Naive thymus-derived CD4-positive, alpha-beta T cell (primary cell): ENCODE measurements around the gene PVRIG. TPM values are rescaled to one million over a fixed set of nuclear protein-coding genes. Genes with fewer than 3 reads are reported as not detected.
"Not testable (repeated sequence)": the region's sequence is repeated elsewhere in the genome, so short reads cannot be mapped to it uniquely, and the experiment has no call there.

Source experiments
- ATAC-seq: fragments of 150-1000 bp; cut with Tn5 transposase; 2 replicates; pipeline ENCODE4 v1.10.0; 2021; ENCODE audit warnings: mild to moderate bottlenecking, moderate library complexity
- CTCF ChIA-PET: fragments of 350-600 bp; sonication (Branson Sonifier 250); formaldehyde crosslinking; loops from one replicate; lab custom pipeline; 2021; ENCODE audit warnings: antibody characterized with exemption; lab: Charles Lee
- POLR2A ChIA-PET: fragments of 350-600 bp; sonication (Branson Sonifier 250); formaldehyde crosslinking; loops from one replicate; lab custom pipeline; 2021; ENCODE audit warnings: antibody characterized with exemption, inconsistent platforms; lab: Charles Lee
- DNase-seq, 9 donors: peaks; one replicate each; pipeline versions ENCODE4 v3.0.0 to v3.0.0-alpha.2; 2020 to 2022; ENCODE audit warnings: mixed read lengths in 1 of 9
- H3K27ac ChIP-seq: one replicate; pipeline ENCODE4 v1.7.0; 2013; ENCODE audit warnings: mild to moderate bottlenecking, low read depth, low read length, moderate library complexity
- H3K27me3 ChIP-seq, 2 donors: one replicate each; pipeline ENCODE4 v1.7.0; 2013; ENCODE audit warnings: low read length in 2 of 2, mild to moderate bottlenecking in 2 of 2, moderate library complexity in 2 of 2; ENCODE audit not compliant: control insufficient read depth in 2 of 2, insufficient read depth in 2 of 2
- H3K36me3 ChIP-seq, 3 experiments: 1 replicate in 2 of 3; 2 replicates in 1 of 3; pipeline ENCODE4 v1.7.0; 2013; ENCODE audit warnings: low read length in 3 of 3, mild to moderate bottlenecking in 3 of 3, moderate library complexity in 1 of 3; ENCODE audit not compliant: insufficient read depth in 3 of 3, control insufficient read depth in 2 of 3
- H3K4me1 ChIP-seq, 2 donors: one replicate each; pipeline ENCODE4 v1.7.0; 2013; ENCODE audit warnings: low read length in 2 of 2, mild to moderate bottlenecking in 2 of 2, moderate library complexity in 1 of 2; ENCODE audit not compliant: control insufficient read depth in 2 of 2, insufficient read depth in 2 of 2
- H3K4me3 ChIP-seq: 2 replicates; pipeline ENCODE4 v1.7.0; 2013; ENCODE audit warnings: mild to moderate bottlenecking, low read length
- H3K9me3 ChIP-seq, 3 experiments: 1 replicate in 2 of 3; 2 replicates in 1 of 3; pipeline ENCODE4 v1.7.0; 2013; ENCODE audit warnings: low read length in 3 of 3; ENCODE audit not compliant: control insufficient read depth in 2 of 3
- H3K27ac Mint-ChIP-seq, 9 donors: one replicate each; pipeline ENCODE4 v1.8.0; 2020 to 2022; ENCODE audit warnings: mixed read lengths in 9 of 9, mild to moderate bottlenecking in 8 of 9, moderate library complexity in 5 of 9, inconsistent platforms in 2 of 9
- H3K27me3 Mint-ChIP-seq, 5 donors: one replicate each; pipeline ENCODE4 v1.8.0; 2021 to 2022; ENCODE audit warnings: mixed read lengths in 5 of 5, mild to moderate bottlenecking in 1 of 5
- H3K36me3 Mint-ChIP-seq, 5 donors: one replicate each; pipeline ENCODE4 v1.8.0; 2020 to 2022; ENCODE audit warnings: mixed read lengths in 5 of 5, mild to moderate bottlenecking in 3 of 5, inconsistent platforms in 1 of 5
- H3K4me1 Mint-ChIP-seq, 7 donors: one replicate each; pipeline ENCODE4 v1.8.0; 2020 to 2022; ENCODE audit warnings: mixed read lengths in 7 of 7, mild to moderate bottlenecking in 3 of 7, inconsistent platforms in 1 of 7
- H3K4me3 Mint-ChIP-seq, 10 donors: one replicate each; pipeline ENCODE4 v1.8.0; 2020 to 2022; ENCODE audit warnings: mild to moderate bottlenecking in 10 of 10, mixed read lengths in 10 of 10, moderate library complexity in 6 of 10, inconsistent platforms in 2 of 10
- H3K9me3 Mint-ChIP-seq, 11 donors: one replicate each; pipeline ENCODE4 v1.8.0; 2020 to 2022; ENCODE audit warnings: mixed read lengths in 11 of 11, mild to moderate bottlenecking in 4 of 11, inconsistent platforms in 1 of 11, moderate library complexity in 1 of 11
- intact Hi-C, 2 donors: fragments of 100-400 bp; cut with micrococcal nuclease; formaldehyde crosslinking; loops; one replicate each; pipeline ENCODE4 v1.15.1; 2023
- polyA plus RNA-seq, 2 donors: library from polyadenylated mRNA; unstranded; fragments of 300-500 nt; fragmentation: Illumina TruSeq; gene quantifications; one replicate each; pipeline ENCODE4 v1.2.3, GENCODE V29; 2021
- total RNA-seq, 6 experiments: library from RNA in 5 of 6; stranded (reverse) in 5 of 6; gene quantifications; 1 replicate in 5 of 6; 2 replicates in 1 of 6; pipeline ENCODE4 v1.2.3 and lab custom pipeline; 2021 to 2026

Gene PVRIG
- total and polyA plus RNA-seq, 7 experiments from 2014 or later: 32.1 to 88.7 (median 69.5) TPM

GRCh38 chr7:100223376-100223927 lies 3.7 kb downstream of the PVRIG start:
- H3K4me3 ChIP-seq, H3K9me3 Mint-ChIP-seq, H3K27me3 Mint-ChIP-seq, H3K27me3 ChIP-seq, H3K9me3 ChIP-seq, CTCF ChIA-PET, DNase-seq, ATAC-seq: not testable (repeated sequence)
- Mint-ChIP-seq H3K4me3 (peak overlapping the region; percentile 27 to 99 (median 94)), H3K4me1 (peaks cover 26 to 68% (median 56%) of the 10 kb centered on the region in 7 donors), H3K27ac (peak overlapping the region; percentile 96 to 100 (median 99)), H3K36me3 (peaks cover 0 to 38% (median 9%) of the 10 kb centered on the region in 5 donors)
- Histone ChIP-seq H3K4me1 (peaks cover 30 to 40% of the 10 kb centered on the region in 2 donors), H3K36me3 (peaks cover 0 to 28% (median 14%) of the 10 kb centered on the region in 3 experiments), H3K27ac (peak overlapping the region; percentile 99)
- intact Hi-C loops: loop anchor here (5.0 kb wide), 3 partner anchors 76 to 226 kb away; partner anchors contain the start of gene LAMTOR4 (in 1 of the 2)
- POLR2A ChIA-PET: interaction anchor here (0.6 to 1.7 kb wide), 5 partner anchors 11 to 299 kb away, joined by 3 to 5 read pairs (median 3); no protein-coding TSS in a partner anchor

DNA sequence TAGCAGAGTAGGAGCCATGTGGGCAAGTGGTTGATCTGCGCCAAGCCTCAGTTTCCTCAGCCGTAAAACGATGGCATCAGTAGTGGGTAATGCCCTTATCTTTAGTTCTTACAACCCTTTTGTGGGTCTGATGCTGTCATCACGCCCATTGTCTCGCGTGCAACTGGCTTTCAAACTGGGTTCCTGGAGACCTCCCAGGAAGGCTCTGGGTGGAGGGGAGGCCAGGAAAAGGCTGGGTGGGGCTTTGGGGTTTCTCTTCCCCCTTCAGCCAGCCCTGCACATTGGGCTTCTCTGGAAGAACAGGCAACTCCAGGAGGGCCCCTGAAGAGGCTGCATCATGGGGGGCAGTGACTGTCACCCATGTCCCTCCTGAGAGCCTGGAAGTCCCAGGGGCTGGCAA lies 5.1 kb downstream of the PVRIG start:
- H3K27me3 ChIP-seq, H3K9me3 Mint-ChIP-seq, DNase-seq, H3K9me3 ChIP-seq, H3K4me3 ChIP-seq, H3K27me3 Mint-ChIP-seq, ATAC-seq: not testable (repeated sequence)
- peak overlapping the region; percentile 57 for H3K27ac ChIP-seq
- ChIA-PET CTCF (interaction anchor here (0.6 kb wide), 1 partner anchor 86 kb away, joined by 3 read pairs; no protein-coding TSS in a partner anchor), POLR2A (interaction anchor here (1.2 to 1.5 kb wide), 2 partner anchors 8 to 18 kb away, joined by 3 read pairs; no protein-coding TSS in a partner anchor)
- peaks cover 24 to 29% of the 10 kb centered on the region in 2 donors for H3K4me1 ChIP-seq
- peaks cover 0 to 28% (median 14%) of the 10 kb centered on the region in 3 experiments for H3K36me3 ChIP-seq
- peaks cover 15 to 63% (median 57%) of the 10 kb centered on the region in 7 donors for H3K4me1 Mint-ChIP-seq
- H3K36me3 Mint-ChIP-seq: peaks cover 0 to 34% (median 9%) of the 10 kb centered on the region in 5 donors
- peak overlapping the region; percentile 29 to 100 (median 98) for H3K27ac Mint-ChIP-seq
- peak overlapping the region in 5 of 10 donors; percentile 43 to 97 (median 64) for H3K4me3 Mint-ChIP-seq
- intact Hi-C loops: loop anchor here (5.0 kb wide), 3 partner anchors 78 to 228 kb away; partner anchors contain the start of gene LAMTOR4 (in 1 of the 2)

- H3K36me3 ChIP-seq, H3K9me3 Mint-ChIP-seq, H3K27me3 Mint-ChIP-seq, DNase-seq, H3K4me3 Mint-ChIP-seq, H3K4me3 ChIP-seq, H3K9me3 ChIP-seq, H3K4me1 ChIP-seq, H3K27ac ChIP-seq, H3K27me3 ChIP-seq, ATAC-seq: not testable (repeated sequence)
- Mint-ChIP-seq H3K4me1 (peaks cover 18 to 49% (median 39%) of the 10 kb centered on the region in 7 donors), H3K36me3 (peaks cover 0 to 30% (median 8%) of the 10 kb centered on the region in 5 donors), H3K27ac (peak overlapping the region; percentile 51 to 90 (median 80))
- ChIA-PET CTCF (interaction anchor here (0.6 kb wide), 1 partner anchor 100 kb away, joined by 4 read pairs; no protein-coding TSS in a partner anchor), POLR2A (interaction anchor here (0.7 to 1.2 kb wide), 3 partner anchors 11 to 14 kb away, joined by 3 to 5 read pairs (median 4); no protein-coding TSS in a partner anchor)
- intact Hi-C loops: loop anchor here in 1 of 2 donors (5.0 kb wide), 1 partner anchor 38 kb away; no protein-coding TSS in a partner anchor
These were observed 15.0 kb downstream of the PVRIG start for GRCh38 chr7:100234660-100235317.

- H3K36me3 ChIP-seq, DNase-seq, H3K4me1 ChIP-seq, CTCF ChIA-PET, H3K9me3 Mint-ChIP-seq, H3K9me3 ChIP-seq, H3K27me3 ChIP-seq, ATAC-seq, POLR2A ChIA-PET, H3K27ac ChIP-seq, H3K4me3 Mint-ChIP-seq, H3K4me3 ChIP-seq, H3K27me3 Mint-ChIP-seq, H3K36me3 Mint-ChIP-seq: not testable (repeated sequence)
- Mint-ChIP-seq H3K27ac (peak overlapping the region in 6 of 9 donors; percentile 51 to 78 (median 66)), H3K4me1 (peaks cover 14 to 37% (median 29%) of the 10 kb centered on the region in 7 donors)
- intact Hi-C loops: loop anchor here in 1 of 2 donors (5.0 kb wide), 1 partner anchor 32 kb away; no protein-coding TSS in a partner anchor
These were observed 20.2 kb downstream of the PVRIG start for GRCh38 chr7:100239975-100240374.

GRCh38 chr7:100243385-100243784 lies 23.6 kb downstream of the PVRIG start:
- H3K27ac Mint-ChIP-seq: peak overlapping the region in 4 of 9 donors; percentile 29 to 80 (median 70)

DNA sequence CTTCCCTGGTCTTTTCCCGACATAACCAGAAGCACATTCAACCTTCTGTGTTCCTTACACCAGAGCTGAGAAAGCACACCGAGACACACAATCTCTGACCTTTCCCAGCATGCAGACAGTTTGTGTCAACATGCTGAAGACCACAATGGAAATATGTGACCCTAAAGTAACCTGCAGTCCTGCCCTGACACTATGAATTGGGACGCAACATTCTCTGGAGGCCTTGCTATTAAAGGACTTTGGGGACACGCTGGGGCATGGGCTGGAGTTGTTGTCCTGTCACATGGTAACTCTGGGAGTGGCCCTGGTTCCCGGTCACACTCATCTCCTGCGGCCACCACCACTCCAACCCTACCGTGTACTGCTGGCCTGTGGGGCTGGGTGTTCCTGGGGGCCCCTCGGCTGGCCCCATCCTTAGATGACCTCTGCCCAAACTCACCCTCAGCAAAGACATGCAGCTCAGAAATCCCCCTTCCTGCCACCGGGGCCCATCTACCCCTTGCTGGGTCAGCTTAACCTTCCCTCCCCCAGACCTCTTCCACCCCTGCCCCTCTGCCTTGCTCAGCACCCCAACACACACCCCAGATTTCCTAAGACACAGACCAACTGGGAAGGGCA lies 25.3 kb downstream of the PVRIG start:
- H3K4me1 ChIP-seq, ATAC-seq, intact Hi-C loops, CTCF ChIA-PET, H3K27me3 Mint-ChIP-seq, H3K4me3 ChIP-seq, H3K9me3 ChIP-seq, DNase-seq, H3K4me3 Mint-ChIP-seq, POLR2A ChIA-PET, H3K9me3 Mint-ChIP-seq, H3K36me3 ChIP-seq, H3K36me3 Mint-ChIP-seq, H3K27me3 ChIP-seq, H3K27ac ChIP-seq: not testable (repeated sequence)
- Mint-ChIP-seq H3K27ac (peak overlapping the region in 2 of 9 donors; percentile 3 to 40), H3K4me1 (peaks cover 7 to 22% (median 11%) of the 10 kb centered on the region in 7 donors)

More at GRCh38 chr7:100243385-100243784, 23.6 kb downstream of the PVRIG start:
- H3K27me3 Mint-ChIP-seq, H3K9me3 ChIP-seq, intact Hi-C loops, H3K27ac ChIP-seq, H3K4me1 ChIP-seq, H3K4me3 ChIP-seq, H3K9me3 Mint-ChIP-seq, H3K36me3 ChIP-seq, POLR2A ChIA-PET, H3K27me3 ChIP-seq, H3K36me3 Mint-ChIP-seq: not testable (repeated sequence)
- peak in 1 of 9 donors; percentile 35 for DNase-seq
- CTCF ChIA-PET: interaction anchor here (0.6 kb wide), 1 partner anchor 217 kb away, joined by 3 read pairs; no protein-coding TSS in a partner anchor
- Mint-ChIP-seq H3K4me1 (peaks cover 18 to 32% (median 23%) of the 10 kb centered on the region in 7 donors), H3K4me3 (peak overlapping the region in 2 of 10 donors; percentile 13 to 16)
- peak; percentile 66 for ATAC-seq
